H9 (cell line): Measurements from ENCODE around the gene PPARG. TPM values are rescaled to one million over a fixed set of nuclear protein-coding genes. Genes with fewer than 3 reads are reported as not detected.

ENCODE experiments used
- DNase-seq: peaks from one replicate; pipeline ENCODE4 v3.0.0-alpha.2; 2017
- H2AFZ ChIP-seq: one replicate; pipeline ENCODE4 v1.6.1; 2013; ENCODE audit warnings: mild to moderate bottlenecking, low read length, control low read depth, moderate library complexity
- H2AK5ac ChIP-seq: 2 replicates; pipeline ENCODE4 v1.6.1; 2013; ENCODE audit warnings: low read length, control low read depth, mixed read lengths; ENCODE audit not compliant: insufficient read length
- H2BK120ac ChIP-seq: one replicate; pipeline ENCODE4 v1.6.1; 2013; ENCODE audit warnings: low read depth, mild to moderate bottlenecking, low read length, control low read depth, inconsistent platforms; ENCODE audit not compliant: poor library complexity, severe bottlenecking
- H2BK12ac ChIP-seq: 2 replicates; pipeline ENCODE4 v1.6.1; 2013; ENCODE audit warnings: low read length, control low read depth, mixed read lengths, low read depth; ENCODE audit not compliant: insufficient read length
- H2BK15ac ChIP-seq: 2 replicates; pipeline ENCODE4 v1.6.1; 2013; ENCODE audit warnings: low read depth, low read length, control low read depth
- H2BK20ac ChIP-seq: one replicate; pipeline ENCODE4 v1.6.1; 2013; ENCODE audit warnings: low read depth, mild to moderate bottlenecking, low read length, control low read depth, inconsistent platforms; ENCODE audit not compliant: poor library complexity, severe bottlenecking
- H2BK5ac ChIP-seq: 2 replicates; pipeline ENCODE4 v1.6.1; 2013; ENCODE audit warnings: low read length, control low read depth, mixed read lengths; ENCODE audit not compliant: insufficient read length
- H3K14ac ChIP-seq: 2 replicates; pipeline ENCODE4 v1.6.1; 2013; ENCODE audit warnings: low read length, control low read depth; ENCODE audit not compliant: insufficient read depth
- H3K18ac ChIP-seq: 2 replicates; pipeline ENCODE4 v1.6.1; 2013; ENCODE audit warnings: low read depth, mild to moderate bottlenecking, mixed read lengths, low read length, control low read depth; ENCODE audit not compliant: insufficient read length
- H3K23ac ChIP-seq: 2 replicates; pipeline ENCODE4 v1.6.1; 2013; ENCODE audit warnings: low read length, control low read depth, mixed read lengths, low read depth; ENCODE audit not compliant: insufficient read length
- H3K23me2 ChIP-seq: 2 replicates; pipeline ENCODE4 v1.6.1; 2013; ENCODE audit warnings: low read depth, mild to moderate bottlenecking, mixed read lengths, low read length, control low read depth; ENCODE audit not compliant: insufficient read length, poor library complexity, severe bottlenecking
- H3K27ac ChIP-seq: 2 replicates; pipeline ENCODE4 v1.5.1; 2013; ENCODE audit warnings: low read length, control low read depth, mixed read lengths, low read depth; ENCODE audit not compliant: insufficient read length
- H3K27me3 ChIP-seq: 2 replicates; pipeline ENCODE4 v1.6.1; 2013; ENCODE audit warnings: low read length, control low read depth, inconsistent platforms; ENCODE audit not compliant: insufficient read depth
- H3K4ac ChIP-seq: 2 replicates; pipeline ENCODE4 v1.6.1; 2013; ENCODE audit warnings: low read depth, mild to moderate bottlenecking, control low read depth, inconsistent platforms, low read length, moderate library complexity
- H3K4me1 ChIP-seq: 2 replicates; pipeline ENCODE4 v1.6.1; 2013; ENCODE audit warnings: low read length, control low read depth, inconsistent platforms; ENCODE audit not compliant: insufficient read depth
- H3K4me2 ChIP-seq: 2 replicates; pipeline ENCODE4 v1.6.1; 2013; ENCODE audit warnings: low read length, control low read depth, mixed read lengths; ENCODE audit not compliant: insufficient read length, insufficient read depth
- H3K56ac ChIP-seq: 2 replicates; pipeline ENCODE4 v1.6.1; 2013; ENCODE audit warnings: low read depth, mild to moderate bottlenecking, mixed read lengths, low read length, control low read depth; ENCODE audit not compliant: insufficient read length
- H3K79me1 ChIP-seq: 2 replicates; pipeline ENCODE4 v1.6.1; 2013; ENCODE audit warnings: low read depth, mild to moderate bottlenecking, moderate library complexity, low read length, control low read depth, inconsistent platforms; ENCODE audit not compliant: insufficient read depth, poor library complexity, severe bottlenecking
- H3K79me2 ChIP-seq: 2 replicates; pipeline ENCODE4 v1.6.1; 2013; ENCODE audit warnings: low read length, control low read depth, inconsistent platforms; ENCODE audit not compliant: insufficient read depth
- H3K9ac ChIP-seq: 2 replicates; pipeline ENCODE4 v1.6.1; 2013; ENCODE audit warnings: low read length, control low read depth, mixed read lengths; ENCODE audit not compliant: insufficient read length; ENCODE audit errors: extremely low read depth
- H3K9me3 ChIP-seq: one replicate; pipeline ENCODE4 v1.6.1; 2013; ENCODE audit warnings: low read depth, low read length, inconsistent platforms; ENCODE audit not compliant: control insufficient read depth
- H3T11ph ChIP-seq: one replicate; pipeline ENCODE4 v1.6.1; 2013; ENCODE audit warnings: mild to moderate bottlenecking, low read length, control low read depth, inconsistent platforms
- H4K20me1 ChIP-seq: one replicate; pipeline ENCODE4 v1.6.1; 2013; ENCODE audit not compliant: control insufficient read depth, insufficient read length, insufficient read depth
- H4K5ac ChIP-seq: 2 replicates; pipeline ENCODE4 v1.6.1; 2013; ENCODE audit warnings: low read depth, mild to moderate bottlenecking, mixed read lengths, low read length, control low read depth; ENCODE audit not compliant: insufficient read length
- H4K8ac ChIP-seq: replicated peaks from 2 replicates; pipeline ENCODE4 v1.6.1; 2013; ENCODE audit warnings: low read length, control low read depth, mixed read lengths, low read depth; ENCODE audit not compliant: insufficient read length
- H4K91ac ChIP-seq: 2 replicates; pipeline ENCODE4 v1.6.1; 2013; ENCODE audit warnings: low read depth, mild to moderate bottlenecking, moderate library complexity, mixed read lengths, low read length, control low read depth; ENCODE audit not compliant: insufficient read length
- H3K27ac Mint-ChIP-seq, 3 experiments: 2 replicates in 2 of 3; 3 replicates in 1 of 3; pipeline ENCODE4 v1.8.0; 2020 to 2021; ENCODE audit warnings: mixed read lengths in 3 of 3, mild to moderate bottlenecking in 1 of 3, moderate library complexity in 1 of 3
- H3K27me3 Mint-ChIP-seq: 2 replicates; pipeline ENCODE4 v1.8.0; 2021; ENCODE audit warnings: low read depth, mild to moderate bottlenecking, moderate library complexity, mixed read lengths
- H3K36me3 Mint-ChIP-seq, 3 experiments: 2 replicates in 2 of 3; 3 replicates in 1 of 3; pipeline ENCODE4 v1.8.0; 2020 to 2021; ENCODE audit warnings: low read depth in 3 of 3, mixed read lengths in 3 of 3; ENCODE audit not compliant: insufficient read depth in 1 of 3
- H3K4me1 Mint-ChIP-seq, 2 experiments: 2 replicates each; pipeline ENCODE4 v1.8.0; 2020; ENCODE audit warnings: mixed read lengths in 2 of 2
- H3K4me3 Mint-ChIP-seq, 2 experiments: 2 replicates in 1 of 2; 3 replicates in 1 of 2; pipeline ENCODE4 v1.8.0; 2020 to 2021; ENCODE audit warnings: mild to moderate bottlenecking in 2 of 2, mixed read lengths in 2 of 2, moderate library complexity in 1 of 2
- H3K9me3 Mint-ChIP-seq, 2 experiments: 2 replicates in 1 of 2; 3 replicates in 1 of 2; pipeline ENCODE4 v1.8.0; 2020; ENCODE audit warnings: mild to moderate bottlenecking in 2 of 2, mixed read lengths in 2 of 2, moderate library complexity in 1 of 2
- WGBS: extraction: QIAGEN DNeasy Blood & Tissue Kit; methylation state at CpG from one replicate; pipeline ENCODE4 v1.1.7; 2013; ENCODE audit warnings: missing lambda C conversion rate, low lambda C conversion rate, mixed read lengths; ENCODE audit not compliant: insufficient read length; ENCODE audit errors: extremely low coverage; 5-methylcytosine and 5-hydroxymethylcytosine counted together
- total RNA-seq: library from RNA; stranded (reverse); gene quantifications from 2 replicates; pipeline ENCODE4 v1.2.1, GENCODE V29; 2021
- TF ChIP-seq, protein P1 (sequence below): fragments of 200-600 bp; sonication (generic); conservative IDR thresholded peaks from 3 replicates; pipeline ENCODE4 v1.8.0; 2021; ENCODE audit warnings: antibody characterized with exemption, mild to moderate bottlenecking

Gene PPARG
- total RNA-seq, 1 experiment from 2014 or later = 0.42 TPM

DNA sequence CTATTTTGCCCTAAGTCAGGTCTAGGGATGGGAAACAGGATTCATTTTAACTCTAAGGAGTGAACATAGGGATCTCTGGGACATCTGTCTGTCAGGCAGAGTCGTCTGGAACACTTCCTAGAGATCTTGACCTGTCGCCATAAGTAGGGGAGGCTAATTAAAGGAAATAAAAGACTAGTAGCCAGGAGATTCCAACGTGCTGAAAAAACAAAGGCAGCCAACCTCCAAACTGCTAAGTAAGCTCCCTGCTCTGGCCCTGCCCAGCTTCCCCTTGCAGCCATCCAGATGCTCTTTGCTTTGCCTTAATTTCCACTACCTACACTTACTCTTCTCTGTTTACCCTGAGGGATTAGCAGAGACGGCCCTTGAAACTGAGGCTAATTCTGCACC is 177.0 kb downstream of the PPARG start:
- Histone ChIP-seq H3K18ac (no peak overlapping the region), H2BK20ac (no peak overlapping the region), H3K79me1 (no peaks in the 10 kb centered on the region), H3K4ac (no peak overlapping the region), H3T11ph (no peak overlapping the region), H3K79me2 (no peaks in the 10 kb centered on the region), H3K9ac (no peak overlapping the region), H2BK120ac (no peak overlapping the region), H2AK5ac (no peak overlapping the region), H4K8ac (no peak overlapping the region), H3K56ac (no peak overlapping the region), H4K5ac (no peak overlapping the region), H2BK5ac (no peak overlapping the region), H3K4me1 (no peaks in the 10 kb centered on the region), H2AFZ (no peak overlapping the region), H4K91ac (no peak overlapping the region), H3K23ac (no peak overlapping the region), H3K9me3 (no peaks in the 10 kb centered on the region), H3K4me2 (no peak overlapping the region), H3K27ac (no peak overlapping the region), H3K14ac (no peak overlapping the region), H3K27me3 (no peaks in the 10 kb centered on the region), H3K23me2 (no peaks in the 10 kb centered on the region), H2BK12ac (no peak overlapping the region), H2BK15ac (no peak overlapping the region), H4K20me1 (no peaks in the 10 kb centered on the region)
- Mint-ChIP-seq H3K27me3 (no peaks in the 10 kb centered on the region; the same call in 1 of the 2 replicates), H3K9me3 (peaks cover 0 to 2% of the 10 kb centered on the region in 2 experiments; a peak in 1 of 5 replicates), H3K4me3 (no peak overlapping the region), H3K27ac (no peak overlapping the region), H3K36me3 (no peaks in the 10 kb centered on the region), H3K4me1 (peaks cover 3 to 9% of the 10 kb centered on the region in 2 experiments; a peak in 3 of 4 replicates)
- no peak for DNase-seq
- TF ChIP-seq, protein P1, sequence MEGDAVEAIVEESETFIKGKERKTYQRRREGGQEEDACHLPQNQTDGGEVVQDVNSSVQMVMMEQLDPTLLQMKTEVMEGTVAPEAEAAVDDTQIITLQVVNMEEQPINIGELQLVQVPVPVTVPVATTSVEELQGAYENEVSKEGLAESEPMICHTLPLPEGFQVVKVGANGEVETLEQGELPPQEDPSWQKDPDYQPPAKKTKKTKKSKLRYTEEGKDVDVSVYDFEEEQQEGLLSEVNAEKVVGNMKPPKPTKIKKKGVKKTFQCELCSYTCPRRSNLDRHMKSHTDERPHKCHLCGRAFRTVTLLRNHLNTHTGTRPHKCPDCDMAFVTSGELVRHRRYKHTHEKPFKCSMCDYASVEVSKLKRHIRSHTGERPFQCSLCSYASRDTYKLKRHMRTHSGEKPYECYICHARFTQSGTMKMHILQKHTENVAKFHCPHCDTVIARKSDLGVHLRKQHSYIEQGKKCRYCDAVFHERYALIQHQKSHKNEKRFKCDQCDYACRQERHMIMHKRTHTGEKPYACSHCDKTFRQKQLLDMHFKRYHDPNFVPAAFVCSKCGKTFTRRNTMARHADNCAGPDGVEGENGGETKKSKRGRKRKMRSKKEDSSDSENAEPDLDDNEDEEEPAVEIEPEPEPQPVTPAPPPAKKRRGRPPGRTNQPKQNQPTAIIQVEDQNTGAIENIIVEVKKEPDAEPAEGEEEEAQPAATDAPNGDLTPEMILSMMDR = no peak
- WGBS = no CpG with 5 or more reads among the region's 4 CpGs
